ENCODE data around the gene LRRC8A.

LRRC8A gene

GRCh38 chr9:128910906-128911305 lies 29.0 kb downstream of the LRRC8A start:
- no peak for DNase-seq
- peak overlapping the region in 1 of 2 experiments; percentile 82 for H3K14ac ChIP-seq (ENCODE audit: low read length in 2 of 2)
- peak overlapping the region; percentile 21 for H2BK120ac ChIP-seq (ENCODE audit: low read depth, low read length)
- peak overlapping the region in 1 of 2 experiments; percentile 75 for H3K4ac ChIP-seq (ENCODE audit: low read depth in 1 of 2, low read length in 2 of 2)
- H3K4me1 ChIP-seq (ENCODE audit: control insufficient read depth, insufficient read depth, low read depth, low read length): peaks cover 34% of the 10 kb centered on the region
- peaks cover 42 to 69% of the 10 kb centered on the region in 2 experiments for H3K36me3 ChIP-seq (ENCODE audit: control insufficient read depth in 1 of 2, insufficient read depth in 2 of 2, low read depth in 1 of 2, low read length in 2 of 2)
- peak overlapping the region; percentile 92 for H4K91ac ChIP-seq (ENCODE audit: low read length)
- H3K27ac ChIP-seq (ENCODE audit: low read length, poor library complexity, severe bottlenecking): no peak overlapping the region
- no peak overlapping the region for H2BK15ac ChIP-seq (ENCODE audit: low read depth, poor library complexity, severe bottlenecking)
- H3K4me3 ChIP-seq (ENCODE audit: insufficient read depth in 1 of 2, low read depth in 1 of 2, low read length in 2 of 2): peak overlapping the region in 1 of 2 experiments; percentile 18
- peak overlapping the region; percentile 51 for H3K9ac ChIP-seq (ENCODE audit: low read length)
- no peak overlapping the region for H2AFZ ChIP-seq (ENCODE audit: low read depth, low read length)
- peaks cover 61% of the 10 kb centered on the region for H3K79me1 ChIP-seq (replicated peaks; ENCODE audit: low read length, poor library complexity, severe bottlenecking)
- no peak overlapping the region for H2BK5ac ChIP-seq (ENCODE audit: low read depth, low read length, poor library complexity, severe bottlenecking)
- peak overlapping the region; percentile 90 to 92 for H2BK12ac ChIP-seq (ENCODE audit: low read length in 2 of 2)
- 79% methylated on average over 6 of the region's 6 CpGs for WGBS
- no peaks in the 10 kb centered on the region for H3K9me3 ChIP-seq (ENCODE audit: control insufficient read depth, low read length)
- H3K4me2 ChIP-seq (ENCODE audit: low read length, poor library complexity, severe bottlenecking): no peak overlapping the region
- no peaks in the 10 kb centered on the region for H3K27me3 ChIP-seq (ENCODE audit: control insufficient read depth in 1 of 2, insufficient read depth in 1 of 2, low read length in 2 of 2)
- H2AK5ac ChIP-seq (ENCODE audit: low read length, severe bottlenecking): peak overlapping the region; percentile 37
- H4K8ac ChIP-seq (ENCODE audit: low read length): peak overlapping the region; percentile 74
- peak overlapping the region; percentile 34 to 46 for H3K18ac ChIP-seq (ENCODE audit: low read depth in 1 of 2, low read length in 2 of 2)
- peak overlapping the region in 1 of 2 experiments; percentile 9 for H3K23ac ChIP-seq (ENCODE audit: low read length in 2 of 2)

GRCh38 chr9:128911529-128912035 lies 29.6 kb downstream of the LRRC8A start:
- no peaks in the 10 kb centered on the region for H3K9me3 ChIP-seq (ENCODE audit: control insufficient read depth, low read length)
- peak overlapping the region; percentile 74 for H4K8ac ChIP-seq (ENCODE audit: low read length)
- H3K23ac ChIP-seq (ENCODE audit: low read length in 2 of 2): no peak overlapping the region
- peak overlapping the region in 1 of 2 experiments; percentile 97 for H2BK12ac ChIP-seq (ENCODE audit: low read length in 2 of 2)
- H3K4me1 ChIP-seq (ENCODE audit: control insufficient read depth, insufficient read depth, low read depth, low read length): peaks cover 38% of the 10 kb centered on the region
- H3K18ac ChIP-seq (ENCODE audit: low read depth in 1 of 2, low read length in 2 of 2): peak overlapping the region; percentile 34 to 98
- peak overlapping the region in 1 of 2 experiments; percentile 18 for H3K4me3 ChIP-seq (ENCODE audit: insufficient read depth in 1 of 2, low read depth in 1 of 2, low read length in 2 of 2)
- peak overlapping the region; percentile 36 for H3K4me2 ChIP-seq (ENCODE audit: low read length, poor library complexity, severe bottlenecking)
- H3K4ac ChIP-seq (ENCODE audit: low read depth in 1 of 2, low read length in 2 of 2): peak overlapping the region; percentile 75 to 94
- peaks cover 47 to 75% of the 10 kb centered on the region in 2 experiments for H3K36me3 ChIP-seq (ENCODE audit: control insufficient read depth in 1 of 2, insufficient read depth in 2 of 2, low read depth in 1 of 2, low read length in 2 of 2)
- peak; percentile 74 for DNase-seq
- 3% methylated on average over 7 of the region's 8 CpGs for WGBS
- H3K14ac ChIP-seq (ENCODE audit: low read length in 2 of 2): no peak overlapping the region
- H2BK15ac ChIP-seq (ENCODE audit: low read depth, poor library complexity, severe bottlenecking): no peak overlapping the region
- H3K79me1 ChIP-seq (replicated peaks; ENCODE audit: low read length, poor library complexity, severe bottlenecking): peaks cover 62% of the 10 kb centered on the region
- peak overlapping the region; percentile 33 for H2BK5ac ChIP-seq (ENCODE audit: low read depth, low read length, poor library complexity, severe bottlenecking)
- peak overlapping the region; percentile 92 for H4K91ac ChIP-seq (ENCODE audit: low read length)
- H2BK120ac ChIP-seq (ENCODE audit: low read depth, low read length): peak overlapping the region; percentile 82
- peak overlapping the region; percentile 51 for H3K9ac ChIP-seq (ENCODE audit: low read length)
- no peaks in the 10 kb centered on the region for H3K27me3 ChIP-seq (ENCODE audit: control insufficient read depth in 1 of 2, insufficient read depth in 1 of 2, low read length in 2 of 2)
- peak overlapping the region; percentile 96 for H2AK5ac ChIP-seq (ENCODE audit: low read length, severe bottlenecking)
- H2AFZ ChIP-seq (ENCODE audit: low read depth, low read length): no peak overlapping the region
- peak overlapping the region; percentile 65 for H3K27ac ChIP-seq (ENCODE audit: low read length, poor library complexity, severe bottlenecking)

GRCh38 chr9:128912270-128912853 lies 30.4 kb downstream of the LRRC8A start:
- H2AFZ ChIP-seq (ENCODE audit: low read depth, low read length): no peak overlapping the region
- WGBS: 50% methylated on average over 15 of the region's 15 CpGs
- H3K36me3 ChIP-seq (ENCODE audit: control insufficient read depth in 1 of 2, insufficient read depth in 2 of 2, low read depth in 1 of 2, low read length in 2 of 2): peaks cover 42 to 75% of the 10 kb centered on the region in 2 experiments
- H2AK5ac ChIP-seq (ENCODE audit: low read length, severe bottlenecking): peak overlapping the region; percentile 96
- peak overlapping the region; percentile 63 to 98 for H3K18ac ChIP-seq (ENCODE audit: low read depth in 1 of 2, low read length in 2 of 2)
- H3K4me2 ChIP-seq (ENCODE audit: low read length, poor library complexity, severe bottlenecking): no peak overlapping the region
- H2BK5ac ChIP-seq (ENCODE audit: low read depth, low read length, poor library complexity, severe bottlenecking): peak overlapping the region; percentile 33
- H3K4me1 ChIP-seq (ENCODE audit: control insufficient read depth, insufficient read depth, low read depth, low read length): peaks cover 41% of the 10 kb centered on the region
- peaks cover 57% of the 10 kb centered on the region for H3K79me1 ChIP-seq (replicated peaks; ENCODE audit: low read length, poor library complexity, severe bottlenecking)
- peak overlapping the region; percentile 44 for H2BK15ac ChIP-seq (ENCODE audit: low read depth, poor library complexity, severe bottlenecking)
- H3K14ac ChIP-seq (ENCODE audit: low read length in 2 of 2): no peak overlapping the region
- H2BK120ac ChIP-seq (ENCODE audit: low read depth, low read length): peak overlapping the region; percentile 82
- peak overlapping the region in 1 of 2 experiments; percentile 25 for H3K23ac ChIP-seq (ENCODE audit: low read length in 2 of 2)
- peak overlapping the region; percentile 64 to 94 for H3K4ac ChIP-seq (ENCODE audit: low read depth in 1 of 2, low read length in 2 of 2)
- H4K8ac ChIP-seq (ENCODE audit: low read length): peak overlapping the region; percentile 90
- peak overlapping the region; percentile 94 for H4K91ac ChIP-seq (ENCODE audit: low read length)
- peak overlapping the region; percentile 65 for H3K27ac ChIP-seq (ENCODE audit: low read length, poor library complexity, severe bottlenecking)
- no peaks in the 10 kb centered on the region for H3K9me3 ChIP-seq (ENCODE audit: control insufficient read depth, low read length)
- H3K4me3 ChIP-seq (ENCODE audit: insufficient read depth in 1 of 2, low read depth in 1 of 2, low read length in 2 of 2): peak overlapping the region in 1 of 2 experiments; percentile 53
- DNase-seq: peak; percentile 70
- H3K27me3 ChIP-seq (ENCODE audit: control insufficient read depth in 1 of 2, insufficient read depth in 1 of 2, low read length in 2 of 2): no peaks in the 10 kb centered on the region
- H3K9ac ChIP-seq (ENCODE audit: low read length): peak overlapping the region; percentile 51
- peak overlapping the region; percentile 61 to 97 for H2BK12ac ChIP-seq (ENCODE audit: low read length in 2 of 2)
